Lung (tissue), 12 donors: ENCODE measurements around the gene OXCT2. TPM values are rescaled to one million over a fixed set of nuclear protein-coding genes. Genes with fewer than 3 reads are reported as not detected.

Experiments
- ATAC-seq: fragments of 200-7000 bp; cut with Tn5 transposase; one replicate; pipeline ENCODE4 v1.9.1; 2020; ENCODE audit warnings: moderate number of reproducible peaks; ENCODE audit not compliant: insufficient read depth, low FRiP score
- DNase-seq, 3 donors: peaks; one replicate each; pipeline ENCODE4 v3.0.0-alpha.2; 2013 to 2017
- H3K27ac ChIP-seq, 2 donors: one replicate each; pipeline ENCODE4 v1.5.1; 2013; ENCODE audit warnings: mild to moderate bottlenecking in 2 of 2, moderate library complexity in 2 of 2, control low read depth in 1 of 2, inconsistent platforms in 1 of 2, low read depth in 1 of 2, low read length in 1 of 2
- H3K27me3 ChIP-seq, 3 donors: one replicate each; pipeline ENCODE4 v1.5.1; 2013; ENCODE audit warnings: low read length in 2 of 3; ENCODE audit not compliant: control insufficient read depth in 3 of 3, insufficient read depth in 3 of 3
- H3K36me3 ChIP-seq, 4 donors: one replicate each; pipeline ENCODE4 v1.5.1; 2013; ENCODE audit warnings: low read length in 4 of 4, mild to moderate bottlenecking in 1 of 4, moderate library complexity in 1 of 4; ENCODE audit not compliant: control insufficient read depth in 4 of 4, insufficient read depth in 4 of 4
- H3K4me1 ChIP-seq, 5 donors: one replicate each; pipeline ENCODE4 v1.5.1; 2013; ENCODE audit warnings: low read length in 5 of 5, mild to moderate bottlenecking in 2 of 5, moderate library complexity in 1 of 5; ENCODE audit not compliant: control insufficient read depth in 5 of 5, insufficient read depth in 5 of 5
- H3K4me3 ChIP-seq: one replicate; pipeline ENCODE4 v1.5.1; 2013; ENCODE audit warnings: mild to moderate bottlenecking, control low read depth, moderate library complexity
- H3K9ac ChIP-seq, 2 donors: one replicate each; pipeline ENCODE4 v1.5.1; 2013; ENCODE audit warnings: low read length in 2 of 2, control low read depth in 1 of 2; ENCODE audit not compliant: insufficient read depth in 1 of 2
- H3K9me3 ChIP-seq, 4 donors: one replicate each; pipeline ENCODE4 v1.5.1; 2013; ENCODE audit warnings: low read length in 3 of 4, mild to moderate bottlenecking in 1 of 4, moderate library complexity in 1 of 4; ENCODE audit not compliant: control insufficient read depth in 4 of 4, insufficient read depth in 3 of 4
- CTCF ChIP-seq: IDR thresholded peaks from 2 replicates; pipeline ENCODE4 v1.5.1; 2012; ENCODE audit warnings: mild to moderate bottlenecking; ENCODE audit errors: control extremely low read depth, extremely low read depth
- WGBS, 2 donors: extraction: QIAGEN DNeasy Blood & Tissue Kit; methylation state at CpG; one replicate each; pipeline ENCODE4 v1.1.7; 2013; 5-methylcytosine and 5-hydroxymethylcytosine counted together
- polyA plus RNA-seq, 2 donors: library from polyadenylated mRNA; stranded (reverse); fragments of 200-250 nt; gene quantifications; one replicate each; pipeline ENCODE4 v1.2.1, GENCODE V29; 2013
- total RNA-seq, 2 donors: library from RNA; depleted of rRNA in 1 of 2; stranded (reverse); fragments of >200 nt in 1 of 2; gene quantifications; one replicate each; pipeline ENCODE4 v1.2.1, GENCODE V29; 2014 to 2021
- donor health status: control.
- donor health status: control.
- donor health status: Bipolar disorder and iron deficiency.
- donor health status: healthy.
- donor health status: DM: yes; HTN: yes; CAD: no.

The OXCT2 gene
- total and polyA plus RNA-seq, 4 donors, result 0.17 to 0.95 (median 0.48) TPM

- H3K4me3 ChIP-seq, result no peak overlapping the region
- WGBS, 2 donors, result 74 to 78% methylated on average over 2 of the region's 2 CpGs
- no peak overlapping the region for H3K9ac ChIP-seq
- TF ChIP-seq CTCF, result no peak
- H3K27me3 ChIP-seq, result no peaks in the 10 kb centered on the region
- DNase-seq, result no peak
- no peak overlapping the region for H3K27ac ChIP-seq
- no peak for ATAC-seq
- H3K9me3 ChIP-seq, result no peaks in the 10 kb centered on the region
- no peaks in the 10 kb centered on the region for H3K4me1 ChIP-seq
- H3K36me3 ChIP-seq, result peaks cover 20 to 69% (median 31%) of the 10 kb centered on the region in 4 donors
Measured at GRCh38 chr1:39754026-39754570, 17.1 kb downstream of the OXCT2 start.

- no peaks in the 10 kb centered on the region for H3K27me3 ChIP-seq
- DNase-seq (no peak), ATAC-seq (no peak)
- no peak for TF ChIP-seq CTCF
- WGBS, 2 donors, result 94 to 95% methylated on average over 16 of the region's 16 CpGs
- H3K9ac ChIP-seq, result no peak overlapping the region
- no peak overlapping the region for H3K27ac ChIP-seq
- no peak overlapping the region for H3K4me3 ChIP-seq
- no peaks in the 10 kb centered on the region for H3K9me3 ChIP-seq
- H3K4me1 ChIP-seq, result no peaks in the 10 kb centered on the region
- H3K36me3 ChIP-seq, result peaks cover 20 to 69% (median 35%) of the 10 kb centered on the region in 4 donors
Measured at GRCh38 chr1:39753132-39754025, 17.8 kb downstream of the OXCT2 start.

- DNase-seq (no peak), ATAC-seq (no peak)
- H3K4me3 ChIP-seq, result no peak overlapping the region
- H3K4me1 ChIP-seq, result no peaks in the 10 kb centered on the region
- H3K9me3 ChIP-seq, result no peaks in the 10 kb centered on the region
- peaks cover 20 to 68% (median 35%) of the 10 kb centered on the region in 4 donors for H3K36me3 ChIP-seq
- no peak overlapping the region for H3K27ac ChIP-seq
- no peak for TF ChIP-seq CTCF
- no peaks in the 10 kb centered on the region for H3K27me3 ChIP-seq
- no peak overlapping the region for H3K9ac ChIP-seq
- 94 to 96% methylated on average over 6 of the region's 6 CpGs for WGBS, 2 donors
Measured at GRCh38 chr1:39752703-39753102, 18.4 kb downstream of the OXCT2 start.
